IMR-90 (cell line): ENCODE measurements around the gene RASSF5. TPM values are rescaled to one million over a fixed set of nuclear protein-coding genes. Genes with fewer than 3 reads are reported as not detected.

Source experiments
- ATAC-seq: fragments of 200-7000 bp; cut with Tn5 transposase; 2 replicates; pipeline ENCODE4 v1.9.1; 2020; ENCODE audit warnings: low read depth, mild to moderate bottlenecking, moderate library complexity
- BruUV-seq: library from RNA; stranded (reverse); fragments of 400-500 nt; replicated peaks from 2 replicates; lab custom pipeline; 2021; lab: Mats Ljungman, UMichigan
- CTCF ChIA-PET: fragments of 300-600 bp; formaldehyde crosslinking; extraction: SDS; loops from one replicate; lab custom pipeline; 2021; ENCODE audit warnings: antibody characterized with exemption; lab: Yijun Ruan, JAX
- POLR2A ChIA-PET: fragments of 300-600 bp; sonication (Branson Sonifier 250); formaldehyde crosslinking; loops from one replicate; lab custom pipeline; 2022; ENCODE audit warnings: antibody characterized with exemption; ENCODE audit not compliant: unreplicated experiment; lab: Charles Lee
- DNase-seq: peaks from one replicate; pipeline ENCODE4 v3.0.0; 2013
- H2AFZ ChIP-seq: replicated peaks from 2 replicates; pipeline ENCODE3; 2013; ENCODE audit warnings: low read length, mild to moderate bottlenecking; ENCODE audit not compliant: poor library complexity
- H2AK5ac ChIP-seq: 2 replicates; pipeline ENCODE4 v1.6.1; 2013; ENCODE audit warnings: low read depth, low read length, inconsistent platforms
- H2AK9ac ChIP-seq: replicated peaks from 2 replicates; pipeline ENCODE3; 2013; ENCODE audit warnings: mild to moderate bottlenecking, low read depth, low read length, moderate library complexity; ENCODE audit not compliant: poor library complexity
- H2BK120ac ChIP-seq: 2 replicates; pipeline ENCODE4 v1.6.1; 2013; ENCODE audit warnings: low read depth, low read length, inconsistent platforms
- H2BK15ac ChIP-seq: 3 replicates; pipeline ENCODE4 v1.6.1; 2013; ENCODE audit warnings: low read depth, low read length, inconsistent platforms
- H2BK20ac ChIP-seq: 2 replicates; pipeline ENCODE4 v1.6.1; 2013; ENCODE audit warnings: low read depth, mild to moderate bottlenecking, inconsistent platforms, low read length, moderate library complexity
- H2BK5ac ChIP-seq: 2 replicates; pipeline ENCODE4 v1.6.1; 2013; ENCODE audit warnings: mild to moderate bottlenecking, low read depth, low read length, inconsistent platforms; ENCODE audit not compliant: poor library complexity, severe bottlenecking
- H3K14ac ChIP-seq: replicated peaks from 2 replicates; pipeline ENCODE4 v1.6.1; 2013; ENCODE audit warnings: low read depth, low read length, inconsistent platforms
- H3K18ac ChIP-seq: 2 replicates; pipeline ENCODE4 v1.6.1; 2013; ENCODE audit warnings: low read depth, low read length, control low read depth
- H3K23ac ChIP-seq: 2 replicates; pipeline ENCODE4 v1.6.1; 2013; ENCODE audit warnings: low read depth, low read length, inconsistent platforms
- H3K27ac ChIP-seq: 2 replicates; pipeline ENCODE4 v1.5.1; 2013; ENCODE audit warnings: mild to moderate bottlenecking, control low read depth, low read length; ENCODE audit not compliant: insufficient read depth
- H3K27me3 ChIP-seq: 2 replicates; pipeline ENCODE4 v1.6.1; 2013; ENCODE audit warnings: low read length; ENCODE audit not compliant: control insufficient read depth, insufficient read depth
- H3K36me3 ChIP-seq: 2 replicates; pipeline ENCODE4 v1.6.1; 2013; ENCODE audit warnings: low read length, mixed read lengths; ENCODE audit not compliant: control insufficient read depth, insufficient read depth
- H3K4ac ChIP-seq: 2 replicates; pipeline ENCODE4 v1.6.1; 2013; ENCODE audit warnings: low read depth, low read length, inconsistent platforms
- H3K4me1 ChIP-seq: 2 replicates; pipeline ENCODE4 v1.6.1; 2013; ENCODE audit warnings: low read length, mixed read lengths; ENCODE audit not compliant: control insufficient read depth, insufficient read depth
- H3K4me2 ChIP-seq: 2 replicates; pipeline ENCODE4 v1.6.1; 2013; ENCODE audit warnings: low read depth, mild to moderate bottlenecking, control low read depth, low read length, moderate library complexity
- H3K4me3 ChIP-seq: 2 replicates; pipeline ENCODE4 v1.5.1; 2013; ENCODE audit warnings: low read depth, mild to moderate bottlenecking, control low read depth, low read length, moderate library complexity; ENCODE audit not compliant: insufficient read depth
- H3K56ac ChIP-seq: 2 replicates; pipeline ENCODE4 v1.6.1; 2013; ENCODE audit warnings: low read length, inconsistent platforms; ENCODE audit not compliant: insufficient read depth; ENCODE audit errors: extremely low read depth
- H3K79me1 ChIP-seq, 2 experiments: 2 replicates each; pipeline ENCODE4 v1.6.1; 2013; ENCODE audit warnings: low read length in 2 of 2, inconsistent platforms in 1 of 2, low read depth in 1 of 2
- H3K9ac ChIP-seq: 2 replicates; pipeline ENCODE4 v1.6.1; 2013; ENCODE audit warnings: low read depth, low read length, control low read depth
- H3K9me1 ChIP-seq: 2 replicates; pipeline ENCODE4 v1.6.1; 2013; ENCODE audit warnings: low read length, inconsistent platforms; ENCODE audit not compliant: insufficient read depth
- H3K9me3 ChIP-seq: 2 replicates; pipeline ENCODE4 v1.6.1; 2013; ENCODE audit warnings: low read length; ENCODE audit not compliant: control insufficient read depth, insufficient read depth
- H4K20me1 ChIP-seq: 2 replicates; pipeline ENCODE4 v1.6.1; 2013; ENCODE audit warnings: low read length, inconsistent platforms; ENCODE audit not compliant: insufficient read depth
- H4K5ac ChIP-seq: 2 replicates; pipeline ENCODE4 v1.6.1; 2013; ENCODE audit warnings: mild to moderate bottlenecking, low read depth, low read length, control low read depth
- H4K8ac ChIP-seq, 2 experiments: 2 replicates each; pipeline ENCODE4 v1.6.1; 2013; ENCODE audit warnings: low read depth in 2 of 2, low read length in 2 of 2, control low read depth in 1 of 2, inconsistent platforms in 1 of 2
- H4K91ac ChIP-seq: 2 replicates; pipeline ENCODE4 v1.6.1; 2013; ENCODE audit warnings: low read depth, low read length, inconsistent platforms; ENCODE audit not compliant: insufficient read depth
- BHLHE40 ChIP-seq: fragments of 150-350 bp; IDR thresholded peaks from 2 replicates; pipeline ENCODE4 v1.6.1; 2016; ENCODE audit warnings: mild to moderate bottlenecking, low read depth, low read length
- CEBPB ChIP-seq: IDR thresholded peaks from 2 replicates; pipeline ENCODE4 v1.6.1; 2012; ENCODE audit warnings: low read depth, low read length, improper control_type of control experiment
- CHD1 ChIP-seq: IDR thresholded peaks from 2 replicates; pipeline ENCODE4 v1.6.1; 2012; ENCODE audit warnings: low read depth, low read length, improper control_type of control experiment
- FOS ChIP-seq: fragments of 150-350 bp; IDR thresholded peaks from 2 replicates; pipeline ENCODE4 v1.6.1; 2016; ENCODE audit warnings: low read depth, low read length
- MAFK ChIP-seq: IDR thresholded peaks from 2 replicates; pipeline ENCODE4 v1.6.1; 2012; ENCODE audit warnings: low read depth, low read length, improper control_type of control experiment
- MAZ ChIP-seq: IDR thresholded peaks from 2 replicates; pipeline ENCODE4 v1.6.1; 2012; ENCODE audit warnings: low read depth, mild to moderate bottlenecking, low read length, improper control_type of control experiment, moderate library complexity, borderline replicate concordance
- MXI1 ChIP-seq: IDR thresholded peaks from 2 replicates; pipeline ENCODE4 v1.6.1; 2012; ENCODE audit warnings: low read depth, mild to moderate bottlenecking, low read length, moderate library complexity, borderline replicate concordance
- NFE2L2 ChIP-seq: fragments of 150-350 bp; IDR thresholded peaks from 2 replicates; pipeline ENCODE4 v1.6.1; 2016; ENCODE audit warnings: low read depth, mild to moderate bottlenecking, low read length
- POLR2A ChIP-seq: IDR thresholded peaks from 2 replicates; pipeline ENCODE4 v1.6.1; 2012; ENCODE audit warnings: mild to moderate bottlenecking, low read depth, low read length
- RAD21 ChIP-seq: IDR thresholded peaks from 2 replicates; pipeline ENCODE4 v1.6.1; 2012; ENCODE audit warnings: low read length, improper control_type of control experiment
- RCOR1 ChIP-seq: IDR thresholded peaks from 2 replicates; pipeline ENCODE4 v1.6.1; 2012; ENCODE audit warnings: mild to moderate bottlenecking, low read length, improper control_type of control experiment; ENCODE audit not compliant: insufficient replicate concordance
- RFX5 ChIP-seq: IDR thresholded peaks from 2 replicates; pipeline ENCODE4 v1.8.0; 2012; ENCODE audit warnings: low read depth, mild to moderate bottlenecking, low read length, moderate library complexity
- SMC3 ChIP-seq: fragments of 150-350 bp; IDR thresholded peaks from 2 replicates; pipeline ENCODE4 v1.6.1; 2016; ENCODE audit warnings: low read depth, mild to moderate bottlenecking, antibody characterized with exemption, low read length, moderate library complexity
- WGBS, 2 experiments: methylation state at CpG; one replicate each; pipeline versions ENCODE4 v1.1.5 to v1.1.7; 2013; ENCODE audit warnings: missing lambda C conversion rate in 2 of 2; ENCODE audit not compliant: insufficient read length in 1 of 2; ENCODE audit errors: extremely low coverage in 2 of 2; 5-methylcytosine and 5-hydroxymethylcytosine counted together
- dilution Hi-C: fragments of 300-500 bp; cut with HindIII; formaldehyde crosslinking; loops from one replicate; pipeline ENCODE4 v1.14.3; 2018; ENCODE audit warnings: low sequenced_read_pairs; ENCODE audit not compliant: unreplicated experiment
- in situ Hi-C: fragments of 300-500 bp; cut with MboI; formaldehyde crosslinking; loops from 3 replicates; pipeline ENCODE4 v1.14.3; 2019; ENCODE audit warnings: low sequenced_read_pairs, inconsistent platforms, mixed read lengths
- intact Hi-C: fragments of 100-400 bp; cut with micrococcal nuclease; formaldehyde crosslinking; loops from 2 replicates; pipeline ENCODE4 v1.10.0; 2022
- polyA plus RNA-seq, 3 experiments: library from polyadenylated mRNA; depleted of rRNA; stranded (reverse); fragments of >200 nt; gene quantifications; 2 replicates each; pipeline ENCODE4 v1.2.3, GENCODE V29; 2012; ENCODE audit warnings: low replicate concordance in 1 of 3
- total RNA-seq: library from RNA; depleted of rRNA; stranded (reverse); fragments of >200 nt; gene quantifications from 2 replicates; pipeline ENCODE4 v1.2.3, GENCODE V29; 2012
- TF ChIP-seq, protein P1 (sequence below): fragments of 150-350 bp; IDR thresholded peaks from 2 replicates; pipeline ENCODE4 v1.6.1; 2017; ENCODE audit warnings: mild to moderate bottlenecking, antibody characterized with exemption, low read length, low read depth
- TF ChIP-seq, protein P2 (sequence below): fragments of 150-350 bp; IDR thresholded peaks from 2 replicates; pipeline ENCODE4 v1.6.1; 2016; ENCODE audit warnings: low read depth, mild to moderate bottlenecking, low read length, moderate library complexity, borderline replicate concordance
- TF ChIP-seq, protein P3 (sequence below): conservative IDR thresholded peaks from 2 replicates; pipeline ENCODE4 v1.5.1; 2012; ENCODE audit warnings: mild to moderate bottlenecking, low read depth, low read length, improper control_type of control experiment

RASSF5 gene
- total and polyA plus RNA-seq, 2 of the 4 experiments (the other 2 are of a cell fraction): 0.18 to 1.1 TPM

DNA sequence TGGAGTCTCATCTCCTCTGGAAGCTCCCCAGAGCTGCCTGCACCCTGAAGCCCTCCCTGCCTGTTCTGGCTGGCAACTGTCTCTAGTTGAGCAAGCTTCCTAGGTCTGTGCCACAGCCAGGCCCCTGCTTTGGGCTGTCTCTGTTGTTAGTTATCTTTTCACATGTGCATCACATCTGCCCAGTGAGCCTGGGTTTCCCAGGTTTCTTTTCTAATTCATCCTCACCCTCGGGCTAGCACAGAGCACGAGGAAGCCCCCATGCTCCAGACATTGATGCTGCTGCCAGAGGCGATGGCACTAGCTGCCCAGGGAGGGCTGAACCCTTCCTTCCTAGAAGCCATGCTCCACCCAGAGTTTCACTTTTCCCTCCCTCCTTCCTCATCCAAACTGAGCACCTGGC lies 27.2 kb downstream of the RASSF5 start:
- H2AK5ac ChIP-seq: no peak overlapping the region
- H3K18ac ChIP-seq: no peak overlapping the region
- no peaks in the 10 kb centered on the region for H3K79me1 ChIP-seq
- no peak overlapping the region for H3K14ac ChIP-seq
- TF ChIP-seq SMC3 (no peak), NFE2L2 (no peak), CHD1 (no peak), CEBPB (no peak), POLR2A (no peak), MAFK (no peak), RAD21 (no peak), MXI1 (no peak), RCOR1 (no peak), RFX5 (no peak), MAZ (no peak), BHLHE40 (no peak), FOS (no peak)
- TF ChIP-seq, protein P1, sequence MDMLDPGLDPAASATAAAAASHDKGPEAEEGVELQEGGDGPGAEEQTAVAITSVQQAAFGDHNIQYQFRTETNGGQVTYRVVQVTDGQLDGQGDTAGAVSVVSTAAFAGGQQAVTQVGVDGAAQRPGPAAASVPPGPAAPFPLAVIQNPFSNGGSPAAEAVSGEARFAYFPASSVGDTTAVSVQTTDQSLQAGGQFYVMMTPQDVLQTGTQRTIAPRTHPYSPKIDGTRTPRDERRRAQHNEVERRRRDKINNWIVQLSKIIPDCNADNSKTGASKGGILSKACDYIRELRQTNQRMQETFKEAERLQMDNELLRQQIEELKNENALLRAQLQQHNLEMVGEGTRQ: no peak
- TF ChIP-seq, protein P2, sequence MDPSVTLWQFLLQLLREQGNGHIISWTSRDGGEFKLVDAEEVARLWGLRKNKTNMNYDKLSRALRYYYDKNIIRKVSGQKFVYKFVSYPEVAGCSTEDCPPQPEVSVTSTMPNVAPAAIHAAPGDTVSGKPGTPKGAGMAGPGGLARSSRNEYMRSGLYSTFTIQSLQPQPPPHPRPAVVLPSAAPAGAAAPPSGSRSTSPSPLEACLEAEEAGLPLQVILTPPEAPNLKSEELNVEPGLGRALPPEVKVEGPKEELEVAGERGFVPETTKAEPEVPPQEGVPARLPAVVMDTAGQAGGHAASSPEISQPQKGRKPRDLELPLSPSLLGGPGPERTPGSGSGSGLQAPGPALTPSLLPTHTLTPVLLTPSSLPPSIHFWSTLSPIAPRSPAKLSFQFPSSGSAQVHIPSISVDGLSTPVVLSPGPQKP: no peak
- TF ChIP-seq, protein P3, sequence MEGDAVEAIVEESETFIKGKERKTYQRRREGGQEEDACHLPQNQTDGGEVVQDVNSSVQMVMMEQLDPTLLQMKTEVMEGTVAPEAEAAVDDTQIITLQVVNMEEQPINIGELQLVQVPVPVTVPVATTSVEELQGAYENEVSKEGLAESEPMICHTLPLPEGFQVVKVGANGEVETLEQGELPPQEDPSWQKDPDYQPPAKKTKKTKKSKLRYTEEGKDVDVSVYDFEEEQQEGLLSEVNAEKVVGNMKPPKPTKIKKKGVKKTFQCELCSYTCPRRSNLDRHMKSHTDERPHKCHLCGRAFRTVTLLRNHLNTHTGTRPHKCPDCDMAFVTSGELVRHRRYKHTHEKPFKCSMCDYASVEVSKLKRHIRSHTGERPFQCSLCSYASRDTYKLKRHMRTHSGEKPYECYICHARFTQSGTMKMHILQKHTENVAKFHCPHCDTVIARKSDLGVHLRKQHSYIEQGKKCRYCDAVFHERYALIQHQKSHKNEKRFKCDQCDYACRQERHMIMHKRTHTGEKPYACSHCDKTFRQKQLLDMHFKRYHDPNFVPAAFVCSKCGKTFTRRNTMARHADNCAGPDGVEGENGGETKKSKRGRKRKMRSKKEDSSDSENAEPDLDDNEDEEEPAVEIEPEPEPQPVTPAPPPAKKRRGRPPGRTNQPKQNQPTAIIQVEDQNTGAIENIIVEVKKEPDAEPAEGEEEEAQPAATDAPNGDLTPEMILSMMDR: no peak
- H3K9ac ChIP-seq: no peak overlapping the region
- no peak overlapping the region for H3K4ac ChIP-seq
- no peak overlapping the region for H4K5ac ChIP-seq
- H2BK120ac ChIP-seq: no peak overlapping the region
- no peak overlapping the region for H2AFZ ChIP-seq
- BruUV-seq: no TSS peak
- H3K27me3 ChIP-seq: no peaks in the 10 kb centered on the region; the same call in 1 of the 2 replicates
- H4K8ac ChIP-seq: no peak overlapping the region
- H2BK15ac ChIP-seq: no peak overlapping the region
- intact Hi-C loops (no loop called here), dilution Hi-C loops (no loop called here), in situ Hi-C loops (no loop called here)
- no peaks in the 10 kb centered on the region for H3K9me3 ChIP-seq
- H2BK5ac ChIP-seq: no peak overlapping the region
- ChIA-PET CTCF (interaction anchor here (0.6 to 1.8 kb wide), 3 partner anchors 10 to 18 kb away, joined by 3 to 6 read pairs (median 5); no protein-coding TSS in a partner anchor), POLR2A (no interaction called here)
- H4K91ac ChIP-seq: no peak overlapping the region
- no peak overlapping the region for H2BK20ac ChIP-seq
- H3K9me1 ChIP-seq: no peaks in the 10 kb centered on the region; the same call in 1 of the 2 replicates
- no peak overlapping the region for H3K27ac ChIP-seq
- DNase-seq (no peak), ATAC-seq (no peak)
- H4K20me1 ChIP-seq: no peaks in the 10 kb centered on the region
- no peaks in the 10 kb centered on the region for H3K4me1 ChIP-seq
- H3K23ac ChIP-seq: no peak overlapping the region
- WGBS, 2 experiments: 60% methylated on average over 1 of the region's 3 CpGs; no CpG with 5 or more reads in 1 of the 2 experiments
- no peak overlapping the region for H3K56ac ChIP-seq
- no peak overlapping the region for H2AK9ac ChIP-seq
- H3K4me2 ChIP-seq: no peak overlapping the region
- no peak overlapping the region for H3K4me3 ChIP-seq
- 0 out of 2 replicates have a peak, but pooled peaks cover 2% of the 10 kb centered on the region for H3K36me3 ChIP-seq
